KMS-11 (cell line): ENCODE results near the gene CACUL1.

Source experiments
- H2AFZ ChIP-seq: fragments of 200-600 bp; sonication (generic); 2 replicates; pipeline ENCODE4 v1.6.1; 2016; ENCODE audit warnings: antibody characterized with exemption, mixed run types, low read depth
- H3K27ac ChIP-seq: fragments of 200-600 bp; sonication (generic); 2 replicates; pipeline ENCODE4 v1.6.1; 2016; ENCODE audit warnings: mild to moderate bottlenecking, mixed run types
- H3K27me3 ChIP-seq: fragments of 200-600 bp; sonication (generic); 2 replicates; pipeline ENCODE4 v1.6.1; 2017; ENCODE audit warnings: mild to moderate bottlenecking, low read depth, mixed run types, moderate library complexity; ENCODE audit not compliant: insufficient read depth
- H3K36me3 ChIP-seq: fragments of 200-600 bp; sonication (generic); 2 replicates; pipeline ENCODE4 v1.6.1; 2017; ENCODE audit warnings: mild to moderate bottlenecking, mixed run types; ENCODE audit not compliant: insufficient read depth
- H3K4me1 ChIP-seq: fragments of 200-600 bp; sonication (generic); 2 replicates; pipeline ENCODE4 v1.6.1; 2016; ENCODE audit warnings: mild to moderate bottlenecking, low read depth, mixed run types; ENCODE audit not compliant: poor library complexity, severe bottlenecking
- H3K4me2 ChIP-seq: fragments of 200-600 bp; sonication (generic); 2 replicates; pipeline ENCODE4 v1.7.0; 2016; ENCODE audit warnings: mild to moderate bottlenecking, mixed run types
- H3K4me3 ChIP-seq: fragments of 200-600 bp; sonication (generic); IDR thresholded peaks from 2 replicates; pipeline ENCODE4 v1.6.1; 2017; ENCODE audit warnings: low read depth, low read length, mixed read lengths; ENCODE audit not compliant: insufficient read depth
- H3K79me2 ChIP-seq: fragments of 200-600 bp; sonication (generic); 2 replicates; pipeline ENCODE4 v1.6.1; 2016; ENCODE audit warnings: low read depth, mixed run types; ENCODE audit not compliant: insufficient read depth
- H3K9ac ChIP-seq: fragments of 200-600 bp; sonication (generic); 2 replicates; pipeline ENCODE4 v1.6.1; 2016; ENCODE audit warnings: mild to moderate bottlenecking, mixed run types
- H4K20me1 ChIP-seq: fragments of 200-600 bp; sonication (generic); 2 replicates; pipeline ENCODE4 v1.6.1; 2016; ENCODE audit warnings: mild to moderate bottlenecking, mixed run types; ENCODE audit not compliant: insufficient read depth
- TF ChIP-seq, protein P1 (sequence below): fragments of 200-600 bp; sonication (generic); conservative IDR thresholded peaks from 2 replicates; pipeline ENCODE4 v1.6.1; 2017; ENCODE audit warnings: low read depth, mild to moderate bottlenecking, antibody characterized with exemption, low read length, moderate library complexity, mixed read lengths

CACUL1 gene

DNA sequence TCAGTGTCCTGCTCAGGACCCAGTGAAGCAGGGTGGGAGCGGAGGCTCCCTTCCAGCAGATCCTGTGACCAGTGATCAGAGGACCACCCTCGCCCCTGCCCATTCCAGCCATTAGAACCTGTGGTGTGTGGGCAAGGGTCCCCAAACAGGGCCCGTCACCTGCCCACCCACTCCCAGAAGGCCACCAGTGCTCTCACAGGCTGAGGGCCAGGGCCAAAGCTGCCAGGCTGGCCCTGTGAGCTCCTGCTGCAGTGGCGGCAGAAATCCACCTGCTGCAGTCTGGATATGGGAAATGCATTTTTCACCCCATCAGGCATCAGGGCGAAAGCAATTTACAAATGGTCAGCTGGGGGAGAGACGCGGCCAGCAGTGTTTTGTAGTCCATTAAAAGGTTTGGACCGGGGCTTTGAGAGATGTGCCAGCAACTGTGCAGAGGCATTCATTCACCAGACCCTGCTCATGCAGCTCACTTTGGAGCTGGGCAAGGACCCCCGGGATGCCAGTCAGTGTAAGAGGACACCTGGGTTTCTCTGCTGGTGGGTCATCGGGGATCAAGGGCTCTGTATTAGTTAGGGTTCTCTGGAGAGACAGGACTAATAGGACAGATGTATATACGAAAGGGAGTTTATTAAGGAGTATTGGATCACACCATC, 84.2 kb downstream of the CACUL1 start:
- no peak overlapping the region for H3K4me2 ChIP-seq
- H3K27ac ChIP-seq: no peak overlapping the region
- H3K79me2 ChIP-seq: no peaks in the 10 kb centered on the region
- no peak overlapping the region for H2AFZ ChIP-seq
- H3K4me1 ChIP-seq: no peaks in the 10 kb centered on the region
- TF ChIP-seq, protein P1, sequence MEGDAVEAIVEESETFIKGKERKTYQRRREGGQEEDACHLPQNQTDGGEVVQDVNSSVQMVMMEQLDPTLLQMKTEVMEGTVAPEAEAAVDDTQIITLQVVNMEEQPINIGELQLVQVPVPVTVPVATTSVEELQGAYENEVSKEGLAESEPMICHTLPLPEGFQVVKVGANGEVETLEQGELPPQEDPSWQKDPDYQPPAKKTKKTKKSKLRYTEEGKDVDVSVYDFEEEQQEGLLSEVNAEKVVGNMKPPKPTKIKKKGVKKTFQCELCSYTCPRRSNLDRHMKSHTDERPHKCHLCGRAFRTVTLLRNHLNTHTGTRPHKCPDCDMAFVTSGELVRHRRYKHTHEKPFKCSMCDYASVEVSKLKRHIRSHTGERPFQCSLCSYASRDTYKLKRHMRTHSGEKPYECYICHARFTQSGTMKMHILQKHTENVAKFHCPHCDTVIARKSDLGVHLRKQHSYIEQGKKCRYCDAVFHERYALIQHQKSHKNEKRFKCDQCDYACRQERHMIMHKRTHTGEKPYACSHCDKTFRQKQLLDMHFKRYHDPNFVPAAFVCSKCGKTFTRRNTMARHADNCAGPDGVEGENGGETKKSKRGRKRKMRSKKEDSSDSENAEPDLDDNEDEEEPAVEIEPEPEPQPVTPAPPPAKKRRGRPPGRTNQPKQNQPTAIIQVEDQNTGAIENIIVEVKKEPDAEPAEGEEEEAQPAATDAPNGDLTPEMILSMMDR: no peak
- no peaks in the 10 kb centered on the region for H3K27me3 ChIP-seq
- no peak overlapping the region for H3K4me3 ChIP-seq
- H3K9ac ChIP-seq: no peak overlapping the region
- H3K36me3 ChIP-seq: no peaks in the 10 kb centered on the region
- H4K20me1 ChIP-seq: no peaks in the 10 kb centered on the region

DNA sequence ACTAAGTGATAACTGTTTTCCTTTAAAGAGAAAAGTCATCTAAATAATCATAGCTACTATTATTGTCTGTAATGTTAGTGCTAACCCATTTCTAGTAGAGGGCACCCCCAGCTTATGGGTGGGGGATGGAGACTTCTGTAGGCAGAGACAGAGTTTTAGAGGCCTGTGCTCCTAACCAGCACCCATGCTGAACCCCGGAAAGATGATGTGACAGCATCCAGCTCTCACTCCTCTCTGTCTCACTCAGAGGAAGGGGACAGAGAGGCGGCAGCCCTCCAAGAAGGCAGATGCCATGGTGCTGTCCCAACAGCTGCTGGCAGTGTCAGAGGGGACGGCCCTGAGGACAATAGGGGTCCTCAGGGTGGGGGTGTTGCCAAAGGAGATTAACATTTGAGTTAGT, 84.9 kb downstream of the CACUL1 start:
- no peaks in the 10 kb centered on the region for H3K36me3 ChIP-seq
- no peak overlapping the region for H3K4me2 ChIP-seq
- TF ChIP-seq, protein P1: no peak
- H3K4me3 ChIP-seq: no peak overlapping the region
- no peaks in the 10 kb centered on the region for H3K27me3 ChIP-seq
- H4K20me1 ChIP-seq: no peaks in the 10 kb centered on the region
- no peak overlapping the region for H3K27ac ChIP-seq
- H3K79me2 ChIP-seq: no peaks in the 10 kb centered on the region
- no peak overlapping the region for H3K9ac ChIP-seq
- H3K4me1 ChIP-seq: no peaks in the 10 kb centered on the region
- H2AFZ ChIP-seq: no peak overlapping the region

DNA sequence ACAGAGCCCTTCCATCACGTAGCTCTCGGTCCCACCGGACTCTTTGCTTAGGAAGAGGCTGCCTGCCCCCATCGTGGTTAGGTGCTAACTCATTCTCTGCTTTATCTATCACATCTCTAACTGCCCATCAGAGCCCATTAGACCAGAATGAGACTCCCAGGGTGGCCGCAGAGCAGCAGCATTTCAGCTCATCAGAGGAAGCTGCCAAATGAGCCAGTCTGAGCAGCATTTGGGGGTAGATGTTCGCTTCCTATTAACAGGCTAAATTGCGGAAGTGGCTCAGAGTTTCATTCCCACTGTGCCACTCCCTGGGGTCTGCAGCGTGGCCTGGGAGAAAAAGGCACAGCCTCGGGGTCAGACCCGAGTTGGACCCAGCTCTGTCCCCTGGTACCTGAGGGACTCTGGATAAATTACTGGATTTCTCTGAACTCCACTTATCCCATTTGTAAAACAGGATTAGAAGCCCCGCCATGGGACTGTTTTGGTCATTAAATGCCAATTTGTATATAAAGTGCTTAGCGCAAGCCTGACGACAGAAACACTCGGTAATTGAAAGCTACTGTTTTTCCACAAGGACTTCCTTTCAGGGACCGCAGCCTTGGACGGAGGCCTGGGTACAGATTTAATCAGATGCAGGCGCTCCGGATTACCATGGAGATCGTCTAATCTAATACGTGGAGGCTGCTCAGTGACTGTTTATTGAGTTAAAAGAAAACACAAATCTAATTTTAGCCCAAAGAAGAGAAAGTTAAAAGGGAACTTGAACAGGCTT, 85.6 kb downstream of the CACUL1 start:
- Histone ChIP-seq H3K4me2 (no peak overlapping the region), H2AFZ (no peak overlapping the region), H3K27ac (no peak overlapping the region), H3K36me3 (no peaks in the 10 kb centered on the region), H3K79me2 (no peaks in the 10 kb centered on the region), H3K9ac (no peak overlapping the region), H4K20me1 (no peaks in the 10 kb centered on the region), H3K27me3 (no peaks in the 10 kb centered on the region), H3K4me3 (no peak overlapping the region), H3K4me1 (no peaks in the 10 kb centered on the region)
- TF ChIP-seq, protein P1: no peak

DNA sequence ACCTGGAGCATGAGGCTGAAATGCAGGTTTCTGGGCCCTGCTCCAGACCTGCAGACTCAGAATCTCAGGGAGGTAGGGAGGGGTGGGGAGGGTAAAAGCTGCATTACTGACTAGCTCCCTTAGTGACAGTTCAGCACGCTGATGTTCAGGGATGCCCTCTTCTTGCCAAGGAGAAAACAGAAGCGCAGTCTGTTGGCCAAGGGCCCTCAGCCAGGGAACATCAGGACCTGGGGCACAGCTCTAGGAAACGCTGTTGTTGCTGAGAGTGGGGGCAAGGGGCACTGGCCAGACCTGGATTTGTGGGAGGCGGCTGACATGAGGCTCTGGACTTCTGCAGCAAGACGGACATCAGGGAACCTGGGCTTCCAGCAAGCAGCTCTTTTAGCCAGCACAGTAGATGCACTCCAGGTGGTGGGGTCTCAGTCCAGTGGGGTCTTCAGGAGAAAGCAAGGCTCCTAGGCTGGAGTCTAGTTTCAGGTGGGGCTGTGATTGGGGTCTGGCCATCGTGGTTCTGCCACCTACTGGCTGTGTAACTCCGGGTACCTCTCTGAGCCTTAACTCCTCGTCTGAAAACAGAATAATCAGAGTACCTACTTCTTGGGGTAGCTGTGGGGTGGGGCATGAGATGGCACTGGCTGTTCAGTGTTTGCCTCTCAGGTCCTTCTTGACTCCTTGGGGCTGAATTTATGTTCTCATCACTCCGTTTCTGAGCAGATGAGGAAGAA, 86.4 kb downstream of the CACUL1 start:
- no peaks in the 10 kb centered on the region for H3K36me3 ChIP-seq
- no peaks in the 10 kb centered on the region for H3K4me1 ChIP-seq
- no peak overlapping the region for H3K4me3 ChIP-seq
- no peaks in the 10 kb centered on the region for H3K27me3 ChIP-seq
- H4K20me1 ChIP-seq: no peaks in the 10 kb centered on the region
- TF ChIP-seq, protein P1: no peak
- H3K79me2 ChIP-seq: no peaks in the 10 kb centered on the region
- no peak overlapping the region for H2AFZ ChIP-seq
- H3K4me2 ChIP-seq: no peak overlapping the region
- H3K27ac ChIP-seq: no peak overlapping the region
- no peak overlapping the region for H3K9ac ChIP-seq
